Activated CD8-positive, alpha-beta T cell treated with anti-CD3 and anti-CD28 coated beads for 36 hours (primary cell): ENCODE results near the gene GEMIN4. TPM values are rescaled to one million over a fixed set of nuclear protein-coding genes. Genes with fewer than 3 reads are reported as not detected.

Source experiments
- ATAC-seq: fragments of 200-7000 bp; cut with Tn5 transposase; one replicate; pipeline ENCODE4 v1.10.0; 2021; ENCODE audit warnings: mild to moderate bottlenecking, moderate library complexity
- CTCF ChIA-PET: fragments of 350-600 bp; sonication (Branson Sonifier 250); formaldehyde crosslinking; loops from one replicate; lab custom pipeline; 2021; ENCODE audit warnings: antibody characterized with exemption; lab: Charles Lee
- POLR2A ChIA-PET: fragments of 350-600 bp; sonication (Branson Sonifier 250); formaldehyde crosslinking; loops from one replicate; lab custom pipeline; 2021; ENCODE audit warnings: antibody characterized with exemption; lab: Charles Lee
- DNase-seq: peaks from one replicate; pipeline ENCODE4 v3.0.0-alpha.2; 2020
- H3K27ac Mint-ChIP-seq: one replicate; pipeline ENCODE4 v1.8.0; 2021; ENCODE audit warnings: mild to moderate bottlenecking, mixed read lengths
- H3K27me3 Mint-ChIP-seq: one replicate; pipeline ENCODE4 v1.8.0; 2021; ENCODE audit warnings: mixed read lengths
- H3K36me3 Mint-ChIP-seq: one replicate; pipeline ENCODE4 v1.8.0; 2021; ENCODE audit warnings: low read depth, mixed read lengths
- H3K4me1 Mint-ChIP-seq: one replicate; pipeline ENCODE4 v1.8.0; 2021; ENCODE audit warnings: low read depth, mixed read lengths
- H3K4me3 Mint-ChIP-seq: one replicate; pipeline ENCODE4 v1.8.0; 2021; ENCODE audit warnings: mild to moderate bottlenecking, moderate library complexity, mixed read lengths
- H3K9me3 Mint-ChIP-seq: one replicate; pipeline ENCODE4 v1.8.0; 2021; ENCODE audit warnings: mixed read lengths
- intact Hi-C: fragments of 100-400 bp; cut with micrococcal nuclease; formaldehyde crosslinking; loops from one replicate; pipeline ENCODE4 v1.10.0; 2022
- total RNA-seq, 2 experiments: library from RNA; stranded (reverse); gene quantifications; one replicate each; pipeline ENCODE4 v1.2.3, GENCODE V29; 2021
- TF ChIP-seq, protein P1 (sequence below): fragments of 200-600 bp; IDR thresholded peaks from one replicate; pipeline ENCODE4 v1.8.0; 2022; ENCODE audit warnings: antibody characterized with exemption, mild to moderate bottlenecking

GEMIN4 gene
- total RNA-seq, 2 experiments from 2014 or later: 52.8 to 55.8 TPM

DNA sequence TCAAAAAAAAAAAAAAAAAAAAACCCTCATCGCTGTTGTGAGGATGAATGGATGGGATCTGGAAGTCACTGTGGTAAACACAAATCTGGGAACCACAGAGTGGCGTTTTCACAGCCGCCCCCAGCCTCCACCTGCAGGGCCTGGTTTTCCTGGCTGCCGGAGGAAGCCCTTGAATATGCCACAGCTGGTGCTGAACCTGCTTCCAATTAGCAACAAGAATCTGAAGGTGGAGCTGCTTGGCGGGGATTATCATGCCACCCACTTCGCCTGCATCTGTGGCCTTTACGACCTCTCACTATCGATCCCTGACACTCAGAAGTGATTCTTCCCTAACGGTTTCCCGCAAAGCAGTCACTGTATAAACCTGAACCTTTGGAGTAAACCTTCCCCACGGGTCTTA, 46.2 kb upstream of the GEMIN4 start:
- no peak overlapping the region for H3K4me3 Mint-ChIP-seq
- no peaks in the 10 kb centered on the region for H3K36me3 Mint-ChIP-seq
- TF ChIP-seq, protein P1, sequence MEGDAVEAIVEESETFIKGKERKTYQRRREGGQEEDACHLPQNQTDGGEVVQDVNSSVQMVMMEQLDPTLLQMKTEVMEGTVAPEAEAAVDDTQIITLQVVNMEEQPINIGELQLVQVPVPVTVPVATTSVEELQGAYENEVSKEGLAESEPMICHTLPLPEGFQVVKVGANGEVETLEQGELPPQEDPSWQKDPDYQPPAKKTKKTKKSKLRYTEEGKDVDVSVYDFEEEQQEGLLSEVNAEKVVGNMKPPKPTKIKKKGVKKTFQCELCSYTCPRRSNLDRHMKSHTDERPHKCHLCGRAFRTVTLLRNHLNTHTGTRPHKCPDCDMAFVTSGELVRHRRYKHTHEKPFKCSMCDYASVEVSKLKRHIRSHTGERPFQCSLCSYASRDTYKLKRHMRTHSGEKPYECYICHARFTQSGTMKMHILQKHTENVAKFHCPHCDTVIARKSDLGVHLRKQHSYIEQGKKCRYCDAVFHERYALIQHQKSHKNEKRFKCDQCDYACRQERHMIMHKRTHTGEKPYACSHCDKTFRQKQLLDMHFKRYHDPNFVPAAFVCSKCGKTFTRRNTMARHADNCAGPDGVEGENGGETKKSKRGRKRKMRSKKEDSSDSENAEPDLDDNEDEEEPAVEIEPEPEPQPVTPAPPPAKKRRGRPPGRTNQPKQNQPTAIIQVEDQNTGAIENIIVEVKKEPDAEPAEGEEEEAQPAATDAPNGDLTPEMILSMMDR: no peak
- CTCF ChIA-PET: interaction anchor here (6.1 kb wide), 1 partner anchor 182 kb away, joined by 63 read pairs; the partner anchor contains the start of gene NXN
- H3K27ac Mint-ChIP-seq: no peak overlapping the region
- no peaks in the 10 kb centered on the region for H3K9me3 Mint-ChIP-seq
- H3K4me1 Mint-ChIP-seq: no peaks in the 10 kb centered on the region
- intact Hi-C loops: loop anchor here (5.0 kb wide), 1 partner anchor 179 kb away; the partner anchor contains the start of gene NXN
- DNase-seq (no peak), ATAC-seq (no peak)
- H3K27me3 Mint-ChIP-seq: no peaks in the 10 kb centered on the region
- POLR2A ChIA-PET: no interaction called here

DNA sequence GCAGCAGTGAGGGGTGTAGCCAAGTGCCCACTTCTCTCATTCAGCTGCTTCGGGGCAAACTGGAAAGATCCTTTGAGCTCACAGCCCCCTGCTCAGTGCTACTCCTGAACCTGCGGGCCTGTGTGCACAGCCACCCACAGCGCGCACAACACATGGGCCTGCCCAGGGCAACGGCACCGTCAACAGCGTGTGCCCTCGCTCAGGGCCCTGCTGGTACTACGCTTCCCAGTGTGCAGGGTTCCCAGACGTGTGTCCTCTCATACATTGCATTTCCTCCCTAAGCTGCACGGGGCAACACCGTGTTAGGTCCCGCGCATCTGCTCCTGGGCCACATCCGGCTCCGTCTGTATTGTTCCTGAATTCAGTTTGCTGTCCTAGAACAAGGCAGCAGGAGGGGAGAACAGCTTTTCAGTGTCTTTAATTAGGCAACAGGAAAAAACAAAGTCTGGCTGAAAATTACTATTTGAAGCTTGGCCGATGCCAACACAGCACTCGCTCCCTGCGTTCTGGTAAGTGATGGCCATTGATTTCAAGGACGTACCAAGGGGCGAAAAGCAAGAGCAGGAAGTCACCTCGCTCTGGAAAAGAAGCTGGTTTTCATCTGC, 45.3 kb upstream of the GEMIN4 start:
- DNase-seq: no peak
- CTCF ChIA-PET: interaction anchor here (1.0 to 6.1 kb wide), 3 partner anchors 183 to 259 kb away, joined by 3 to 63 read pairs (median 3); partner anchors contain the start of genes NXN and TIMM22
- intact Hi-C loops: loop anchor here (5.0 kb wide), 1 partner anchor 180 kb away; the partner anchor contains the start of gene NXN
- no peak overlapping the region for H3K27ac Mint-ChIP-seq
- TF ChIP-seq, protein P1: no peak
- POLR2A ChIA-PET: no interaction called here
- H3K36me3 Mint-ChIP-seq: peaks cover 3% of the 10 kb centered on the region
- ATAC-seq: no peak
- H3K4me3 Mint-ChIP-seq: no peak overlapping the region
- H3K4me1 Mint-ChIP-seq: no peaks in the 10 kb centered on the region
- no peaks in the 10 kb centered on the region for H3K9me3 Mint-ChIP-seq
- H3K27me3 Mint-ChIP-seq: no peaks in the 10 kb centered on the region

DNA sequence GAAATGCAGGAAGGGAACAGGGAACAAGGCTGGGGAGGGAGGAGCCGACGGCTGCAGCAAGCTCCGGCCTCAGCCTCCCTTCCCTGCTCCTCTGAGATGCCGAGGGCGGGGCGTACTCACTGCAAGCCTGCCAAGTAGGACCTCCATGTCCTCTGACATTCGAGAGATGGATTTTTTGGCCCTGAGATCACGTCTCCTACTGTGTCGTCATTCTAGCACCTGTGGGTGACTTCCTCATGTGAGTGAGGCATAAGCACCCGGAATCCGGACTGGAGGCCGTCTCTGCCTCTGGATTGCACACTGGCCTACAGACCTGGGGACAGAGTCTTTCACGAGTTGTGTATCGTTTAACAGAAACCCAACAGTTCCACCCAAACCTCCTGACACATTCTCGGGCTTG, 44.5 kb upstream of the GEMIN4 start:
- Mint-ChIP-seq H3K4me1 (no peaks in the 10 kb centered on the region), H3K9me3 (no peaks in the 10 kb centered on the region), H3K4me3 (no peak overlapping the region), H3K27ac (no peak overlapping the region), H3K27me3 (no peaks in the 10 kb centered on the region), H3K36me3 (peaks cover 6% of the 10 kb centered on the region)
- ChIA-PET POLR2A (no interaction called here), CTCF (interaction anchor here (0.8 to 6.1 kb wide), 9 partner anchors 8 to 260 kb away, joined by 3 to 63 read pairs (median 3); partner anchors contain the start of genes GLOD4, MRM3, NXN and TIMM22)
- intact Hi-C loops: loop anchor here (5.0 kb wide), 1 partner anchor 181 kb away; the partner anchor contains the start of gene NXN
- DNase-seq (no peak), ATAC-seq (no peak)
- TF ChIP-seq, protein P1: no peak

DNA sequence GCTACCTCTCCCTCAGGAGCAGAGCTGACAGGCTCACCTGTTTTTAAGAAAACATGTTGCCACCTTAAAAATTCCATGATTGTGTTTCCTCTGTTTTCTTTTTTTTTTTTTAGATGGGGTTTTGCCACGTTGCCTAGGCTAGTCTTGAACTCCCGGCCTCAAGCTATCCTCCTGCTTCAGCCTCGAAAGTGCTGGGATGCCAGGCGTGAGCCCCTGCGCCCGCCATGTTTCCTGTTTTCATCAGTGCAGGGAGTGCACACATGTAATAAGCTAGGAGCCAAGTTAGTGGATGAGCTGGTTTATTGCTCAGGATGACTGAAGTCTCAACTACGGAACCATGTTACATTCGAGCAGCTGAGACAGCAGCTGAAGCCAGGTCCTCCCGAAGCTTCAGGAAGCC, 43.7 kb upstream of the GEMIN4 start:
- no peaks in the 10 kb centered on the region for H3K27me3 Mint-ChIP-seq
- intact Hi-C loops: loop anchor here (5.0 kb wide), 1 partner anchor 182 kb away; the partner anchor contains the start of gene NXN
- DNase-seq (no peak), ATAC-seq (no peak)
- H3K36me3 Mint-ChIP-seq: peaks cover 14% of the 10 kb centered on the region
- ChIA-PET CTCF (interaction anchor here (0.8 to 6.1 kb wide), 12 partner anchors 9 to 209 kb away, joined by 3 to 63 read pairs (median 3); partner anchors contain the start of genes GLOD4, MRM3, NXN and TIMM22), POLR2A (interaction anchor here (1.4 kb wide), 1 partner anchor 14 kb away, joined by 3 read pairs; the partner anchor contains the start of genes GLOD4 and MRM3)
- no peak overlapping the region for H3K27ac Mint-ChIP-seq
- H3K4me1 Mint-ChIP-seq: no peaks in the 10 kb centered on the region
- no peak overlapping the region for H3K4me3 Mint-ChIP-seq
- TF ChIP-seq, protein P1: no peak
- H3K9me3 Mint-ChIP-seq: no peaks in the 10 kb centered on the region

DNA sequence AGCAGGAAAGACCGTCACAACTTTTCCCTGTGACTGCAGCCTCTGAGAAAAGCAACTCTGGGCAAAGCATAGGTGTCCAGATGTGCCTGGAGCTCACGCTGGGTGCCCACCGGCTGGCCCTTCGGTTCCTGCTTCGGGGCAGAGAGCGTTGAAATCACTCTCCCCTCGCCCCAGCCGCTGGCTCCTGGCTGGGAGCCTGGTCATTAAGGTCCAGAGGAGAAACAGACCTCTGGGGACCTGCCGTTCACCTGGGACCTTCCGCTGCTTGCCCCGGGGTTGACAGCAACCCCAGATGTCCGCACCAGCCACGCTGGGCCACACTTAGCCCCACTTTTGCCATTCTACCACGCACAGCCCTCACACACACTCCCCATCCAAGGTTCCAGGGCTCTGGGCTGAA, 43.2 kb upstream of the GEMIN4 start:
- TF ChIP-seq, protein P1: no peak
- POLR2A ChIA-PET: interaction anchor here (1.4 kb wide), 1 partner anchor 13 kb away, joined by 3 read pairs; the partner anchor contains the start of genes GLOD4 and MRM3
- intact Hi-C loops: loop anchor here (5.0 kb wide), 1 partner anchor 182 kb away; the partner anchor contains the start of gene NXN
- no peak for DNase-seq
- no peak overlapping the region for H3K27ac Mint-ChIP-seq
- H3K4me1 Mint-ChIP-seq: no peaks in the 10 kb centered on the region
- no peaks in the 10 kb centered on the region for H3K9me3 Mint-ChIP-seq
- CTCF ChIA-PET: interaction anchor here (0.8 to 6.1 kb wide), 16 partner anchors 9 to 261 kb away, joined by 3 to 63 read pairs (median 3); partner anchors contain the start of genes GLOD4, MRM3, NXN and TIMM22
- no peak for ATAC-seq
- no peaks in the 10 kb centered on the region for H3K27me3 Mint-ChIP-seq
- no peak overlapping the region for H3K4me3 Mint-ChIP-seq
- H3K36me3 Mint-ChIP-seq: peaks cover 14% of the 10 kb centered on the region
